Bone marrow (tissue), 2 donors: ENCODE data around the gene ARHGAP8.
"Not testable (repeated sequence)": the region's sequence is repeated elsewhere in the genome, so short reads cannot be mapped to it uniquely, and the experiment has no call there.

Experiments
- DNase-seq, 2 donors: peaks; one replicate each; lab custom pipeline; 2025; lab: John Stamatoyannopoulos, UW

Gene ARHGAP8

DNA sequence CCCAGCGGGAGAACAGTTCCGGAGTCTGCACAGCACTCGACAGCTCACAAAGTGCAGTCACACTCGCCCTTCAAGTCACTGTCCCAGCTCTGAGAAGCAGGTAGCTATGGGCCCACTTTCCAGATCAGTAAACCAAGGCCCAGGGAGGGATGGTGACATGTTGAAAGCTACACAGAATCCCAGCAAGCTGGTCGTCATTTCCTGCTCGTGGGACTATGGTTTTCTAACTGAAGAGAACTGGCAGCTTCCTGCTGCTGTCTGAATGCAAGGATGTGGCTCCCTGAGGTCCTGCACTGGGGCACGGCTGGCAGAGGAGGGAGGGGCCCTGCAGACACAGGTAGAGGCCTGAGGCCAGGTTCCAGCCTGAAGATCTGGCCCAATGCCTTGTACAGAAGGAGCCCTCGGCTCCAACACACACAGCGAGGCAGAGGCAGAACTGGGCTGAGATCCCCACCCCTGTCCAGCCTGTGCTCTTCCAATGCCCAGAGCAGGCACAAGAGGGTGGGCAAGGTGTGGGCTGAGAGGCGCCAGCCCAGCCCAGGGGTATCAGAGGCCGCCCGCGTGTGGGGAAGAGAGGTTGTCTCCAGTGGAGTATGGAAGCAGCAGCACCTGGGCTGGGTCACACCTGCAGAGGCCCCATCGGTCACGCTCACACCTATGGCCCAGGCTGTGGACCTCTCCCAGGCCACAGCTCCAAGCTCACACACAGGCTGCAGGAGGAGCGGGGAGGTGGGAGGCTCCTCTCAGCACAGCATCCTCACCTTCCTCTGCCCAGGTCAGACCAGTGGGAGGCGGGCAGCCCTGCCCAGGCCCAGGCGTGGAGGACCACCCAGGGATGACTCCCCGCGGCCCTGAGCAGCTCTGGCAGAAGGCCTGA lies 138.3 kb downstream of the ARHGAP8 start:
- DNase-seq: no peak

DNA sequence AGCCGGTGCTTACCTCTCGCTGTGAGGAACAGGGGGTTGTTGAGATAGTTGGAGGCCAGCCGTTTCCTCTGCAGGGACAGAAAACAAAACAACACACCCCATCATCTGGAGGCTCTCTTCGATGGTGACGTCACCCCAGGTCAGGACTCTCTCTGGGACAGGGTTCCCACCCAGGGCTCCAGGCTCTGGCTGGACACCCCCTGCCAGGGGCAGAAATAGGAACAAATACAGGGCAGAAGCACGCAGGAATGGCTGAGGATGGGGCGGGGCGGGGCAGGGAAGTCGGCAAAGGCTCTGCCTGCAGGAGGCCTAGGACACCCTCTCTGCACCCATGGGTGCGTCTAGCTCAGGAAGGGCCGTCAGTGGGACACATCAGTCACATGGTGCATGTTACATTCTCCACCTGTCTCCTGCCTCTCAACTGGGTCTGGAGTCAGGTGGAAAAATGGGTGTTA lies 138.9 kb downstream of the ARHGAP8 start:
- DNase-seq: no peak

DNA sequence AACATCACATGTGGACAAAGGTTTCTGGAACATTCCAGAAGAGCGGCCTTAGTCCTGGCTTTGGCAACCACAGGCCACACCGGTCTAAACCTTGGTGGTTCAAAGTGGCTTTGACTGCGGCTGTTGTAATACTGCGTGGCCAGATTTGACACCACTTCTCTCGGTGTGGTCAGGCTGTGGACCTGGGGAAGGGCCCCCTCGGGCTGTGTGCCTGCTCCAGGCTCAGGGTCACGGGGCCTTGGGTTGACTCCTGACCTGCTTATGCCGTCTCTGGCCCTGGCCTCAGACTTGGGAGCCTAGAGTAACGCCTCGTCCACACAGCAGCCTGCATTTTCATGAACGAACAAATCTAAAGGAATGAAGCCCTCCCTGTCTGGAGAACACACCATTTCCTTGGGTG lies 139.4 kb downstream of the ARHGAP8 start:
- DNase-seq: no peak

DNA sequence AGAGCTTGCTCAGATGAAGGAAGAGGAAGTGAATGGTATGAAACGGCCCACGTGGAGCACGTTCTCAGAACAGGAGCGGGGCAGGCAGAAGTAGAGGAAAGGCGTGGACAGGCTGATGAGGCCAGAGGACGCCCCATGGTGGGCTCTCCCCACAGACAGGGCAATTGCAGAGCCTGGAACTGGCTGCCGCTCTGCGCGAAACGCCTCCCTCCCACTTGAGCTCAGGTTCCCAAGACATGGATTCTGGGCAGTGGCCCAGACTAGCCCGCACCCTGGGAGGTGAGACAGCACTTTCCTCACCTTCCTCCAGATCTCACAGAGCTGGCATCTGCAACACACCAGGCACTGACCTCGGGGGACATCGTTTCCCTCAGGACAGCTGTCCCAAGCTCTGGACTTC lies 139.9 kb downstream of the ARHGAP8 start:
- no peak for DNase-seq

DNA sequence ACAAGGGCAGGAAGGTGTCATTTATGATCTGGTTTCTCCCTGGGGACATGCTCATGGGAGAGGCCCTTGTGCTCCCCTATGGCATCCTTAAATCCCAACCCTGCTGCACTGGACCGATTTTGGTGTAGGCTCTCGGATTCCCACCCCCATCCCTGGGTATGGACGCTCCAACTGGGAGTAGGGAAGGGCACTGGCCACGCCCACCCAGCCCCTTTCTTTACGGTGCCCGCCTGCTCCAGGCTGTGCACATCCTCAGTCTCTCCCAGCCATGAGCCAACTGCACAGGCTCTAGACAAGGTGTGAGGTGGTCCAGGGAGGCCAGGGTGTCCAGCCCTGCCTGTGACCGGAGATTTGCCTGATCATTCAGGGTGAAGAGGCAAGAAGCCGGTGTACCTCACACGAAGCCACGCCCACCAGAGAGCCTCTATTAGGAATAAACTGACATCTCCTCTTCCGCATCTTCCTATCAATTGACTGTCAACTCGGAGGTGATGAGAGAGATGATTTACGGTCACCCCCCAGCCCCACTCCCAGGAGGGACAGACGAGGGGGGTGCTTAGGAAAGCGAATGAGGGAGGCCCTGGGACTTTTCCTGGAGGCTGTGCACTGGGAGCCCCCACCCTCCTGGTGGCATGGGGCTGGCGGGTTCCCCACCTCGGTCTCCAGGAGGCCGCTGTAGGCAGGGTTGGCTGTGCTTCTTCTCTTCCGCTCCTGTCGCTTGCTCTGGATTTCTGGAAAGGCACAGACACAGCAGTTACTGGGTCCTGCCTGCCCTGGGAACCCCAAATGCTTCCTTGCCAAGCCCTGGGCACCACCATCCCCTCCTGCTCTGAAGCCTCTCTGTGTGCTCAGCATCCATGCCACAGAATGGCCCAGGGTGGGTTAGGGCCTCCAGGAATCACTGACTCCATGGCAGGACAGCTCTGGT lies 140.7 kb downstream of the ARHGAP8 start:
- DNase-seq: no peak

DNA sequence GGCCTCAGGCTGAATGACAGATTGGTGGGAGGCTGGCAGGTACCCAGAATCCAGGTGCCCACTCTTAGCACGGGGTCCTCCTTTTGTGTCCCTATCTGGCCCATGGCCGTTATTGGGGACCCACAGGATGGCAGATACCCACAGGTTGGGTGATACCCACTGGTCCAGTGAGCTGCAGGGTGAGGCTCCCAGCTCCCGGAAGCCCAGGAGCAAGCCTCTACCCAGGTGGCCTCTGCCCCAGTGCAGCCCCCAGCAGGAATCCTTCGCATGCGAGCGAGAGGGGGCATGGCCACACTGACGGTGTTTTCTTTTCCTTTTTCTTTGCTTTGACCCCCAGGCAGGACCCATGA lies 141.3 kb downstream of the ARHGAP8 start:
- no peak for DNase-seq

DNA sequence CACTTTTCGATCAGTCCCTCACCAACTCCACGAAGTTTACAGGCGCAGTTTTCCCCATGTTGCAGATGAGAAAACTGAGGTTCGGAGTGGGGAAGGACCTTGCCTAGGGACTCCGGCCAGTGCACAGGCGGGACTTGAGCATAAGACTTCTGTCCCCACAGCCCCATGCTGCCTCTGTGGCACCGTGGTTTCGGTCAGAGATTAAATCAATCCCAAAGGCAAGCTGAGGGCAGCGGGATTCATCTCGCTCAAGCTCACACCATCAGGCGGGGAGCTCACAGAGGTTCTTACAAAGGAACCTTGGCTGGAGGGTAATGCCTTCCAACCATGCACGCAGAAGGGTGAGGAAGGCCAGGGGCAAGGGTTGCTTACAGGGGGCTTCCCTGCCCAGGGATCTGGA lies 141.9 kb downstream of the ARHGAP8 start:
- no peak for DNase-seq

DNA sequence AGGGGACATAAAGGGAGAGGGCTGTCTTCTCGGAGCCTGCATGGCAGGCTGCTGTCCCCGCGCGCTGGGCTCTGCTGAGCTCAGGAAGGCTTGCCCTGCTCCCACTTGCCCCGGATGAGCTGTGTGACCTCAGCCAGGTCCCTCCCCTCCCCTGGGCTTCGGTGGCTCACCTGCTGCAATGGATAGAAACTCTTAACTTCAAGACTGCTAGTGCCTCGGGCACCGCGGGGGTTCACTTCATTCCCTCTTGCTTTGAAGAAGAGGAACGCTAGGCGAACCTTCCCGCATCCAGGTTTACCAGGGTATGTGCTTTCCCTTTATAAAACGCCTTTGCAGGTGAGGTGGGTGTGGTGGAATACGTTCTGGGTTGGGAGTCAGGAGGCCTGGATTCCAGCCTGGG lies 142.4 kb downstream of the ARHGAP8 start:
- DNase-seq: no peak

DNA sequence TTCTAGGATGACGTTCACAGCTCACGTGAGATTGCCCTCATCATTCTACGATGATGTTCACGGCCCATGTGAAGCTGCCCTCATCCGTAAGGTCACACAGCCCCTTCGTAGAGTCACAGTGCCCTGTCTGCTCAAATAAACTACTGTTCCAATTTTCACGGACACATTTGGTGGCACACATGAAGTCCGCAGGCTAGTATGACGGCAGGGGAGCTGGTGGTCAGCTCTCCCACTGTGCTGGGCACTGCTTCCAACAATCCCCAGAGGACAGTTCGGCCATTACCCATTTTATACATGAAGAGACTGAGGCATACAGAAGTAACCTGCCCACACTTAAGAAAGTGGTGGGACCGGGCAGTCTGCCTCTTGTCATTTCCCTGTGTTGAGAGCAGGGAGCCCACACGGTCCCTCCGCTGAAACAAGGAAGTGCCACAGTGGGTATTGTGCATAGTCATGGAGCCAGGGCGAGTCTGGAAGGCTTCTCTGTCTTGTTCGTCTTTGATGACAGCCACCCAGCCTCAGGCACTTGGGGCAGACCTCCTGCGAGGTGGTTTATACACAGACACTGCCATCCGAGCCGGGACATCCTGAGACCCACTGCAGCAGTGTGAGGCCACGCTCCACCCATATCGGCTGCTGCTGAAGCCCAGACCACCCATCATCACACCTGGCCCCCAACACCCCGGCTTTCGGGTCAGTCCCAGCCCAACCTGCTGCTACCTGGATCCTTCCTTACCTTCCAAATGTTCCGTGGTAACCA lies 143.1 kb downstream of the ARHGAP8 start:
- no peak for DNase-seq

DNA sequence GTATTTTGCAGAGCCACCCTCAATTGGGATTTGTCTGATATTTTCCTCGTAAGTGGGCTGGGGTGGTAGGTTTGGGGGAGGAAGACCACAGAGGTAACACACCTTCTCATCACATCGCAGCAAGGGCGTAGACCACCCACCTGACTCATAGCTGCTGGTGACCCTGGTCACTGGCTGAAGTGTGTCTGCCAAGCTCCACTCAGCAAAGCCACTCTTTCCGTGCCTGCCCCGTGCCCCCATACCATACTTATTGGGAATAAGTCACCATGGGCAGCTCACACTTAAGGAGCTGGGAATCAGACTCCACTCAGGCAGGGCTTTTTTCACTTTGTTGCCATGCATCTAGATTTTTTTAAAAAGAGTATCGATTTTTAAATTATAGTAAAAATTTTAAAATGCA lies 145.9 kb downstream of the ARHGAP8 start:
- no peak for DNase-seq

DNA sequence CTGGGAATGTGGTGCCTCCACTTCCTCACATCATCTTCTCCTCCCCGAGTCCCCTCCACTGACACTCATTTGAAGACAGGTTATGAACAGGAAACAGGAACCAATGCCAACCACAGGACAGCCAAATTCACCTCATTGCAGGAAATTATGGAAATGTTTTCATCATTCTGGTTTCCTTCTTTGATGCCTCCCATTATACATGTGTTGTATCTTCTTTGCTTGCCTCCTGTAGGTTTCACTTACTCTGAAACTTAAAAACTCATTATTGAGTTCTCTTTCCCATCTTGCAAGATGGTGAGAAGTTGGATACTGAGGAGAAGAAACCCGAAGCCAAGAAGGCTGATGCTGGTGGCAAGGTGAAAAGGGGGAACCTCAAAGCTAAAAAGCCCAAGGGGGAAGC lies 148.9 kb downstream of the ARHGAP8 start:
- DNase-seq: no peak

DNA sequence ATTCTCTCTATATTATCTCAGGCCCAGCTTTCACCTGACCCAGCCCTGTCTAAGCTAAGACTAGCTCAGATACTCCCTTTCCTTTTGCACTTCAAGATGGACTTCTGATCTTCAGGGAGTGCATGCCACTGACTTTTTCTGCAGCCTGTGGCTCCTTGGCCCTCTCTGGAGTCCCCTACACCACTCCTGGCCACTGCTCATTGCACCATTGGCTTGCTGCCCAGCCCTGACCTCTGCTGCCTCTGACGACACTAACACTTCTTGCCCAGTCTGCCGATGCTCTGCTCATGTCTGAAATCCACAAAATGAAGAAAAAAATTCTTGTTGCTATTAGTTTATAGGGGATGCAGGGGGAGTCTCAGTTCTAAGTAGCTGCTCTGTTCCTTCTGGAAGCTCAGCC lies 150.8 kb downstream of the ARHGAP8 start:
- DNase-seq: not testable (repeated sequence)

DNA sequence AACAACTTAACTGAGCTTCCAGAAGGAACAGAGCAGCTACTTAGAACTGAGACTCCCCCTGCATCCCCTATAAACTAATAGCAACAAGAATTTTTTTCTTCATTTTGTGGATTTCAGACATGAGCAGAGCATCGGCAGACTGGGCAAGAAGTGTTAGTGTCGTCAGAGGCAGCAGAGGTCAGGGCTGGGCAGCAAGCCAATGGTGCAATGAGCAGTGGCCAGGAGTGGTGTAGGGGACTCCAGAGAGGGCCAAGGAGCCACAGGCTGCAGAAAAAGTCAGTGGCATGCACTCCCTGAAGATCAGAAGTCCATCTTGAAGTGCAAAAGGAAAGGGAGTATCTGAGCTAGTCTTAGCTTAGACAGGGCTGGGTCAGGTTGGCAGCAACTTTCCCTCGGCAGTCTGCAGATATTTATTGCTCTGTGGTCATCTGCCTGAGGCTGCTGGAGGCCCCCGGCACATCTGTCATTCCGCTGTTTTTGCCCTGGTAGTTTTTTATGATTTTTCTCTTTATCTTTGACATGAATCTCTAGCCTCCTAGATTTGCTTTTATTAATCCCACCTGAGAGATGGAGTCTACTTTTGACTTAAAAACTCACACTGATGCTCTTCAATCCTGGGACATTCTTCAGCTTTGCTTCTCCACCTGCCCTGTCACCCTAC lies 152.2 kb downstream of the ARHGAP8 start:
- DNase-seq: not testable (repeated sequence)

DNA sequence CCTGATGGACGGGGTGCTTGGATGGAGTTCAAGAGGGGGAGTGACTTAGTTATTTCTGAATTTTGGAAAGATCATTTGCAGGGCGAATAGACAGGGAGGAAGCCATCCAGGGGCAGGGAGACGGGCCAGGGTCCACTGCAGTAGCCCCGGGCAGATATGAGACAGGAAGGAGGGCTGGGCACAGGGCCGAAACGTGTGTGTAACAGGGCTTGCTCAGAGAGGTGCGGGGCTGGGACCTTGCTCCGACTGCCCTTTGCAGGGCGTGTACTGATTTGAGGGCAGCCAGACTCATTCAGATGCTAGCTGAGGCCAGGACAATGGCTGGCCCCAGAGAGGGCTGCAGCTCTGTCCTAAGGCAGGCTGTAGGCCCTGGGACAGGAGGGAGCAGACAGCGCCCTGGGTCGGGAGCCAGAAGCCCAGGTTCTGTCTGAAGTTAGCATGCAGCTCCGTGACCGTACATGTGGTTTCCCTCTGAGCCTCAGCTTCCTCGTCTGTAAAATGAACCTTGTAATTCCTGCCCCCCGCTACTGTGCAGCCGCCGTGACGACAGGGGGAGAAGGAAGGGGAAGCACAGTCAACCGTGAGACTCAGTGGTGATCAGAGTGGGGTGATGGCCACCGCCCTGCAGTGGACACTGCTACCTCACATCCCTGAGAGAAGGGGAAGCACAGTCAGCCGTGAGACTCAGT lies 154.0 kb downstream of the ARHGAP8 start:
- DNase-seq: no peak

DNA sequence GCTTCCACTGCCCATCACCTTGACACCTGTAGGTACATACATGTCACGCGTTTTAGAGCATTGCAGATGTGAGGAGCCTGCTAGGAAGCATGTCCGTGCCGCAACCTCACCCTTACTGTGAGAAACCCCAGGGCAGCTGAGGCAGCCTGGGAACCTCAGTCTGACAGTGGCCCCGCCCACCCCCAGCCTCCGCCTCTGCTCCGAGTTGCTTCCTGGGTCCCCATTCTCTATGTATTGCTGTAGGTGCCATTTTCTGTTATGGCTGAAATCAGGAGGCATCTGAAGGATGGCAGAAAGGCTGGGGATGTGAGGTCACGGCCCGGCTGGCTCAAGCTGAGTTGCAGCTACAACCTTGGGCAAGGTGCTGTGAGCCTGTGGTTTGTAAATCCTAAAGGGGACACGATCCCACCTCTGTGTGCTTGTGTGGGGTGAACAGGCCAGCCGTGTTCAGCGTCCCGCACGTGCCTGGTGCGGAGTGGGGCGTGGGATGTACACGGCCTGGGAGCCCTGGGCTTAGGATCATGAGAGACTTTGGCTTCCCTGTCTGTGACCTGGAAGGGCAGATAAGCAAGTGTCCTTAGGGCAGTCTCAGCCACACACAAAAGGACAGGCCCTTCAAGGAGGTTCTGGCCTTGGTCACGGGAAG lies 154.7 kb downstream of the ARHGAP8 start:
- no peak for DNase-seq

DNA sequence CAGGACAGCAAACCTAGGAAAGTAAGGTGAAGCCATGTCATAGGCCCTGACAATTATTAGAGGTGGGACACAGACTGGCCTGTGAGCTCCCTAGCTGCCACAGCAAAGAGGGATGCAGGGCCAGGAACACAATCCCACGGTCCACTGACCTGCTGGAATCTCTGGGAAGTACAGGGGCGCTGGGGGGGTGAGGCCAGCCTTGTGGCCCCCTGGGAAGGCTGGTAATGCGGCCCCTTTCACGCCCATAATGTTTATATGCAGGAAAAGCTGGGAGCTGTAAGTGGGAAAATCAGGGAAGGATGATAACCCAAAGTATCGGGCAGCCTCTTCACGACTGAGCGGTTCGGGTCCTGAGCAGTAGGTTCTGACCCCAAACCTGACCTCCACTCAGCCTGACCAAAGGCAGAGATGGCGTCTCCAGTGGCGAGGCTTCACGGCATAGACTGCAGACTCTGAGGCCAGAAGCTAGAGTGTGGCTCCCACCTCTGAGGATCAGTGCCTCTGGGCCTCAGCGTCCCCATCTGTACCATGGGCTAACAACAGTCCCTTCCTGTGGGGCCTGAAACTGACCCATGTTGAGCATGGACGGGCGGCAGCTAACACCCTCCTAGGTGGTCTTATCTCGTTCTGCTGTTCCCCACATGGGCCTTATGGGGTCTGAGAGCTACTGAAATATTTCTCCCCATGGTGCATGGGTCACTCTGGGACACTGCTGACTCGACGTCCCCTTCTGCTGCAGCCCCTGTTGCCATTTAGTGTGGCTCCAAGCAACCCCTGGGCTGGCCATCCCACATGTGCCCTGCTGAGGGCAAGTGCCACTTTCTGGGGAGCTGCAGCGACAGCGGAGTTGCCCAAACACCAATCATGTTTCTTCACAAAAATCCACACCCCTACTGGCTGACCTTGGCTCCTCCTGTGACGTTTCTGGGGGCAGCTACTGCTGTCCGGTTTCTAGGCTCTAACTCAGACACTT lies 155.7 kb downstream of the ARHGAP8 start:
- DNase-seq: no peak

DNA sequence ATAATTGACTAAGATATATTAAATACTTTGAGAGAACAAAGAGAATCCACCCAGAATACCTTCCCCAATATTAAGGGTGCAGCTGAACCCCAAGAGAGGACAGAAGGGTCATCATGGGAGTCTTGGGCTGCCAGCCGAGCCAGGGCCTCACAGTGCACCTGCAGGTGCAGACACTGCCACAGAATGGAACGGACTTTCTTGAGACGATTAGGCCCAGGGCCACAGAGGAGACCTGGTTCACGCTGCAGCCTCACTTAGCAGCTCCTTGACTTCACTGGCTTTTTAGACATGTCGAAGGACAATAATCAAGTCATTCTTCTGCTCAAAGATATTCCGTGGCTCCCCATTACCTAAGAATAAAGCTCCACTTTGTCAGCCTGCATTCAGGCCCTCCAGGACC lies 156.9 kb downstream of the ARHGAP8 start:
- no peak for DNase-seq
